AG04450 (cell line): Measurements from ENCODE around the gene MAD2L2. TPM values are rescaled to one million over a fixed set of nuclear protein-coding genes. Genes with fewer than 3 reads are reported as not detected.

Experiments used
- CTCF ChIA-PET: fragments of 300-600, 350-600 bp; formaldehyde crosslinking; extraction: SDS; loops from one replicate; lab custom pipeline; 2022; ENCODE audit warnings: antibody characterized with exemption, inconsistent platforms; lab: Charles Lee
- POLR2A ChIA-PET: fragments of 350-600 bp; formaldehyde crosslinking; extraction: SDS; loops from one replicate; lab custom pipeline; 2021; ENCODE audit warnings: antibody characterized with exemption, inconsistent platforms; lab: Yijun Ruan, JAX
- DNase-seq: peaks from one replicate; pipeline ENCODE4 v3.0.0-alpha.2; 2011; ENCODE audit warnings: low read depth, low spot score
- H3K27ac ChIP-seq: one replicate; pipeline ENCODE4 v1.5.1; 2012; ENCODE audit warnings: low read depth, low read length, control low read depth
- H3K27me3 ChIP-seq: one replicate; pipeline ENCODE4 v1.6.0; 2012; ENCODE audit warnings: low read length; ENCODE audit not compliant: control insufficient read depth, insufficient read depth
- H3K4me3 ChIP-seq: 2 replicates; pipeline ENCODE4 v1.5.1; 2011; ENCODE audit warnings: mild to moderate bottlenecking, low read depth, low read length, control low read depth
- H3K9me3 ChIP-seq: 2 replicates; pipeline ENCODE4 v1.5.1; 2012; ENCODE audit warnings: low read length; ENCODE audit not compliant: control insufficient read depth, insufficient read depth
- CTCF ChIP-seq: IDR thresholded peaks from 2 replicates; pipeline ENCODE4 v1.5.1; 2011; ENCODE audit warnings: low read depth, low read length, control low read depth, inconsistent platforms
- polyA plus RNA-seq: library from polyadenylated mRNA; depleted of rRNA; stranded (reverse); fragments of >200 nt; gene quantifications from 2 replicates; pipeline ENCODE4 v1.2.3, GENCODE V29; 2011

MAD2L2 gene
- polyA plus RNA-seq, 1 experiment: 34.9 TPM

DNA sequence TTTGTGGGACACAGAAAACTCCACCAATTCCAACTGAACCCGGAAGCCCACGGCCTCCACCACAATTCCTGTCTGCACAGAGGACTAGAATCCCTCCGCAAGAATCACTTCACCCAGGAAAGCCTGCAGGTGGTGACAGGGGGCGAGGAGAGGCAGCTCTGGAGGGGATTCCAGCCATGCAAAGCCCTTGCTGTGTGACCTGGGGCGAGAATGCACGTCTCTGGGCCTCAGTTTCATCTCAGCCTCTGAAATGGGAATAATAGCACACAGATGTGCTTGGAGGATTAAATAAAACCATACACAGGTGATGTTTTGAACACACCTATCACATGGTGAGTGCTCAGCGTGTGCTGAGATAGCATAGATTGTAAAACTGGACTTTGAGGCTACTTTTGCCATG, 40.8 kb downstream of the MAD2L2 start:
- TF ChIP-seq CTCF: no peak
- no peak for DNase-seq
- Histone ChIP-seq H3K9me3 (no peaks in the 10 kb centered on the region), H3K27me3 (peaks cover 10% of the 10 kb centered on the region), H3K27ac (no peak overlapping the region), H3K4me3 (no peak overlapping the region)
- CTCF ChIA-PET: interaction anchor here (1.4 to 10.6 kb wide), 3 partner anchors 354 to 603 kb away, joined by 3 to 283 read pairs (median 80); no protein-coding TSS in a partner anchor
- POLR2A ChIA-PET: no interaction called here

- ChIA-PET POLR2A (no interaction called here), CTCF (no interaction called here)
- TF ChIP-seq CTCF: no peak
- Histone ChIP-seq H3K4me3 (no peak overlapping the region), H3K27ac (no peak overlapping the region), H3K9me3 (no peaks in the 10 kb centered on the region), H3K27me3 (peaks cover 10% of the 10 kb centered on the region)
- no peak for DNase-seq
Observed at GRCh38 chr1:11639372-11639771, 41.6 kb downstream of the MAD2L2 start.

- DNase-seq: no peak
- H3K27ac ChIP-seq: no peak overlapping the region
- H3K4me3 ChIP-seq: no peak overlapping the region
- peaks cover 10% of the 10 kb centered on the region for H3K27me3 ChIP-seq
- no peaks in the 10 kb centered on the region for H3K9me3 ChIP-seq
- POLR2A ChIA-PET: no interaction called here
- CTCF ChIA-PET: interaction anchor here (1.0 to 3.6 kb wide), 2 partner anchors 7 to 396 kb away, joined by 3 to 20 read pairs; no protein-coding TSS in a partner anchor
- TF ChIP-seq CTCF: no peak
Observed at GRCh38 chr1:11638121-11638520, 42.8 kb downstream of the MAD2L2 start.

GRCh38 chr1:11634365-11635192, 46.4 kb downstream of the MAD2L2 start:
- no peak for TF ChIP-seq CTCF
- no peak for DNase-seq
- Histone ChIP-seq H3K4me3 (no peak overlapping the region), H3K27me3 (peaks cover 8% of the 10 kb centered on the region), H3K27ac (no peak overlapping the region), H3K9me3 (no peaks in the 10 kb centered on the region)
- ChIA-PET POLR2A (interaction anchor here (0.6 kb wide), 1 partner anchor 1143 kb away, joined by 6 read pairs; no protein-coding TSS in a partner anchor), CTCF (interaction anchor here (3.6 to 5.6 kb wide), 2 partner anchors 9 to 393 kb away, joined by 20 to 28 read pairs; no protein-coding TSS in a partner anchor)
